ENCODE results near the gene SPR. TPM values are rescaled to one million over a fixed set of nuclear protein-coding genes. Genes with fewer than 3 reads are reported as not detected.

SPR gene
- total RNA-seq, 4 donors from 2014 or later: 30.3 to 57.0 (median 50.3) TPM

- intact Hi-C loops (cut with DNase I): no loop called here
These were observed 640 bp upstream of the SPR start for GRCh38 chr2:72886505-72887031.

GRCh38 chr2:72887740-72888437, 681 bp downstream of the SPR start:
- Histone ChIP-seq H3K27ac (replicated peaks in 1 of 4) (peak overlapping the region; percentile 89 to 97 (median 94)), H3K27me3 (no peaks in the 10 kb centered on the region), H3K36me3 (peaks cover 9 to 26% (median 16%) of the 10 kb centered on the region in 4 donors), H3K4me1 (peaks cover 24 to 35% (median 30%) of the 10 kb centered on the region in 4 donors), H3K4me3 (peak overlapping the region; percentile 82 to 89 (median 86)), H3K9me3 (peaks cover 0 to 4% (median 0%) of the 10 kb centered on the region in 4 donors)
- intact Hi-C loops (cut with DNase I): no loop called here
- peak; percentile 85 to 95 (median 85) for TF ChIP-seq CTCF (IDR thresholded peaks at IDR 0.05)
- no peak for TF ChIP-seq EP300 (IDR thresholded peaks at IDR 0.05)
- peak; percentile 38 to 69 for TF ChIP-seq POLR2AphosphoS5 (IDR thresholded peaks at IDR 0.05)
- no peak for TF ChIP-seq POLR2A (IDR thresholded peaks at IDR 0.05; ENCODE audit: low read depth)
- DNase-seq (ENCODE audit: extremely low spot score): peak; percentile 96
- 9% methylated on average over 10 of the region's 21 CpGs for WGBS

More at GRCh38 chr2:72886505-72887031, 640 bp upstream of the SPR start:
- DNase-seq (ENCODE audit: extremely low spot score): no peak
- 46% methylated on average over 6 of the region's 7 CpGs for WGBS
- TF ChIP-seq CTCF (IDR thresholded peaks at IDR 0.05) (no peak), EP300 (IDR thresholded peaks at IDR 0.05) (no peak), POLR2AphosphoS5 (IDR thresholded peaks at IDR 0.05) (no peak), POLR2A (IDR thresholded peaks at IDR 0.05; ENCODE audit: low read depth) (no peak)
- peaks cover 0 to 4% (median 0%) of the 10 kb centered on the region in 4 donors for H3K9me3 ChIP-seq
- peak overlapping the region; percentile 82 to 89 (median 86) for H3K4me3 ChIP-seq
- H3K4me1 ChIP-seq: peaks cover 24 to 35% (median 30%) of the 10 kb centered on the region in 4 donors
- no peaks in the 10 kb centered on the region for H3K27me3 ChIP-seq
- H3K27ac ChIP-seq (replicated peaks in 1 of 4): peak overlapping the region; percentile 89 to 97 (median 94)
- H3K36me3 ChIP-seq: peaks cover 2 to 14% (median 7%) of the 10 kb centered on the region in 4 donors

DNA sequence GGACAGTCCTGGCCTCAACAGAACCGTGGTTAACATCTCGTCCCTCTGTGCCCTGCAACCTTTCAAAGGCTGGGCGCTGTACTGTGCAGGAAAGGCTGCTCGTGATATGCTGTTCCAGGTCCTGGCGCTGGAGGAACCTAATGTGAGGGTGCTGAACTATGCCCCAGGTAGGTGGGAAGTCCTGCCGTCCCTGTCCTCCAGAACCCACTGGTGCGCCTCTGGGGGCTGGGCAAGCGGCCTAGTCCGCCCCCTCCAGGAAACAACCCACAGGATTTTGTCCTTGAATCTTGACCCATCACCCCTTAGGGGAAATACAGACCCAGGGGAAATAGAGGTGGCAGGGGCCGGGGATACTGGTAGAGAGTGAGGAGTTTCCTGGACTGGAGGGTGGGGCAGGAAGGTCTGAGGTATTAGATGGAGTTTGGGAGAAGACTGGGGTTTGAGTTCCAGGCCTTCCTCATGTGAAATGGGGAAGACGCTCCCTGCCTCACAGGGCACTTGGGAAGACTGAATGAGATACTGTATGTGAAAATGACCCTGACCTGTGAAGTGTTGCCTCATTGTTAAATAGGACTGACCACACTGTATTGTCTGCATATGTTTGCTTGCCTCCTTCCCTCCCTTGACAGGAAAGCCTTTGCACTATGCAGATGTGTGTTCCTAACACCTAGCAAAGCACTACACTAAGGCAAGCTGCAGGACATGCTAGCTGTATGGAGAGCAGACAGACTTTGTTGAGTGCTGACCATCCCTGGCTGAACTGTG, 1.4 kb downstream of the SPR start:
- Histone ChIP-seq H3K4me3 (peak overlapping the region; percentile 82 to 89 (median 86)), H3K36me3 (peaks cover 9 to 26% (median 16%) of the 10 kb centered on the region in 4 donors), H3K4me1 (peaks cover 24 to 35% (median 30%) of the 10 kb centered on the region in 4 donors), H3K27ac (replicated peaks in 1 of 4) (peak overlapping the region in 1 of 4 donors; percentile 93), H3K9me3 (peaks cover 0 to 4% (median 0%) of the 10 kb centered on the region in 4 donors), H3K27me3 (peaks cover 0 to 3% (median 0%) of the 10 kb centered on the region in 4 donors)
- DNase-seq (ENCODE audit: extremely low spot score): no peak
- TF ChIP-seq CTCF (IDR thresholded peaks at IDR 0.05) (no peak), POLR2A (IDR thresholded peaks at IDR 0.05; ENCODE audit: low read depth) (no peak), POLR2AphosphoS5 (IDR thresholded peaks at IDR 0.05) (no peak), EP300 (IDR thresholded peaks at IDR 0.05) (no peak)
- intact Hi-C loops (cut with DNase I): no loop called here
- 90% methylated on average over 11 of the region's 11 CpGs for WGBS

DNA sequence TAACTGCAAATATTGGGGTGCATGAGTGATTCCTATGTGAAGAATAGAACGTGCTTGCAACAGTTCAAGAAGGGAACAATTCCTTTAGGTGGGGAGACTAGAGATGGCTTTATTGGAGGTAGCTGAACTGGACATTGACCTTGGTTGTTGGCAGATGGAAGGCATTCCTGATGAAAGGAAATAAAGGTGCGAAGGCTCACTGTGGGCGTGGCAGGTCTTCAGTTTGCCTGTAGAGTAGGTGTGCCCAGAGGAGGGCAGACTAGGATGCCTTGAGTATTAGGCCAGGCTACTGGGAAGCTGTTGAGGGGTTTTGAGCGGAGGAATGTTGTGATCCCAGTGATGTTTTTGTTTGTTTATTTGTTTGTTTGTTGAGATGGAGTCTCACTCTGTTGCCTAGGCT, 2.8 kb downstream of the SPR start:
- H3K27me3 ChIP-seq: peaks cover 0 to 15% (median 0%) of the 10 kb centered on the region in 4 donors
- no peak for DNase-seq (ENCODE audit: extremely low spot score)
- 94% methylated on average over 4 of the region's 4 CpGs for WGBS
- H3K27ac ChIP-seq (replicated peaks in 1 of 4): no peak overlapping the region
- no peak overlapping the region for H3K4me3 ChIP-seq
- peaks cover 24 to 35% (median 30%) of the 10 kb centered on the region in 4 donors for H3K4me1 ChIP-seq
- no peak for TF ChIP-seq EP300 (IDR thresholded peaks at IDR 0.05)
- no peak for TF ChIP-seq POLR2AphosphoS5 (IDR thresholded peaks at IDR 0.05)
- TF ChIP-seq POLR2A (IDR thresholded peaks at IDR 0.05; ENCODE audit: low read depth): no peak
- no peak for TF ChIP-seq CTCF (IDR thresholded peaks at IDR 0.05)
- peaks cover 0 to 4% (median 0%) of the 10 kb centered on the region in 4 donors for H3K9me3 ChIP-seq
- intact Hi-C loops (cut with DNase I): loop anchor here (5.0 to 10.0 kb wide), 2 partner anchors 82 to 185 kb away; partner anchors contain the start of gene SFXN5
- peaks cover 9 to 26% (median 16%) of the 10 kb centered on the region in 4 donors for H3K36me3 ChIP-seq

Measured in esophagus muscularis mucosa (tissue), 4 donors.